Stimulated activated CD4-positive, alpha-beta T cell treated with anti-CD3 and anti-CD28 coated beads, Interleukin-4, amount 100 ng/mL, for 1 hour (primary cell): Measurements from ENCODE around the gene RASEF.
"Not testable (repeated sequence)": the region's sequence is repeated elsewhere in the genome, so short reads cannot be mapped to it uniquely, and the experiment has no call there.

ENCODE experiments used
- DNase-seq: peaks from one replicate; pipeline ENCODE4 v3.0.0-alpha.2; 2020

Gene RASEF

GRCh38 chr9:83062651-83063527 is at the start of gene RASEF:
Gene RASEF (minus strand): TSS chr9:83063142. CDS start chr9:83062867, 275 bp downstream.
- DNase-seq, result no peak

- no peak for DNase-seq
These were observed 48.2 kb upstream of the RASEF start for GRCh38 chr9:83111169-83111568.

GRCh38 chr9:83109296-83109695 is 46.4 kb upstream of the RASEF start:
- DNase-seq, result no peak

- DNase-seq, result no peak
These were observed 45.3 kb upstream of the RASEF start for GRCh38 chr9:83108208-83108607.

- no peak for DNase-seq
These were observed 43.8 kb upstream of the RASEF start for GRCh38 chr9:83106772-83107171.

- no peak for DNase-seq
These were observed 43.3 kb upstream of the RASEF start for GRCh38 chr9:83106263-83106662.

GRCh38 chr9:83097633-83098032 is 34.7 kb upstream of the RASEF start:
- no peak for DNase-seq

- DNase-seq, result not testable (repeated sequence)
These were observed 30.4 kb upstream of the RASEF start for GRCh38 chr9:83093311-83093710.

GRCh38 chr9:83081846-83082245 is 18.9 kb upstream of the RASEF start:
- DNase-seq, result no peak

- no peak for DNase-seq
These were observed 18.1 kb upstream of the RASEF start for GRCh38 chr9:83081010-83081409.

GRCh38 chr9:83075932-83076331 is 13.0 kb upstream of the RASEF start:
- DNase-seq, result not testable (repeated sequence)

- not testable (repeated sequence) for DNase-seq
These were observed 9.6 kb upstream of the RASEF start for GRCh38 chr9:83072498-83072897.

- no peak for DNase-seq
These were observed 8.7 kb upstream of the RASEF start for GRCh38 chr9:83071626-83072025.

GRCh38 chr9:83070261-83070660 is 7.3 kb upstream of the RASEF start:
- DNase-seq, result no peak

GRCh38 chr9:83069651-83070050 is 6.7 kb upstream of the RASEF start:
- DNase-seq, result no peak

- DNase-seq, result no peak
These were observed 5.5 kb upstream of the RASEF start for GRCh38 chr9:83068414-83068813.

- no peak for DNase-seq
These were observed 4.6 kb upstream of the RASEF start for GRCh38 chr9:83067579-83067978.

GRCh38 chr9:83066771-83067170 is 3.8 kb upstream of the RASEF start:
- DNase-seq, result no peak

GRCh38 chr9:83065233-83065632 is 2.3 kb upstream of the RASEF start:
- no peak for DNase-seq

GRCh38 chr9:83061990-83062650 is 822 bp downstream of the RASEF start:
- no peak for DNase-seq

- DNase-seq, result no peak
These were observed 1.9 kb downstream of the RASEF start for GRCh38 chr9:83061036-83061435.

GRCh38 chr9:83060556-83060955 is 2.4 kb downstream of the RASEF start:
- DNase-seq, result no peak

GRCh38 chr9:83059417-83059816 is 3.5 kb downstream of the RASEF start:
- DNase-seq, result no peak

GRCh38 chr9:83056911-83057310 is 6.0 kb downstream of the RASEF start:
- DNase-seq, result no peak
